Measurements from ENCODE around the gene CORO7. TPM values are rescaled to one million over a fixed set of nuclear protein-coding genes. Genes with fewer than 3 reads are reported as not detected.

Gene CORO7
- total and polyA plus RNA-seq, 9 of the 15 experiments (the other 6 are each of a cell fraction or from before 2014, with no cell fraction given), result 0.45 to 77.2 (median 18.7) TPM

DNA sequence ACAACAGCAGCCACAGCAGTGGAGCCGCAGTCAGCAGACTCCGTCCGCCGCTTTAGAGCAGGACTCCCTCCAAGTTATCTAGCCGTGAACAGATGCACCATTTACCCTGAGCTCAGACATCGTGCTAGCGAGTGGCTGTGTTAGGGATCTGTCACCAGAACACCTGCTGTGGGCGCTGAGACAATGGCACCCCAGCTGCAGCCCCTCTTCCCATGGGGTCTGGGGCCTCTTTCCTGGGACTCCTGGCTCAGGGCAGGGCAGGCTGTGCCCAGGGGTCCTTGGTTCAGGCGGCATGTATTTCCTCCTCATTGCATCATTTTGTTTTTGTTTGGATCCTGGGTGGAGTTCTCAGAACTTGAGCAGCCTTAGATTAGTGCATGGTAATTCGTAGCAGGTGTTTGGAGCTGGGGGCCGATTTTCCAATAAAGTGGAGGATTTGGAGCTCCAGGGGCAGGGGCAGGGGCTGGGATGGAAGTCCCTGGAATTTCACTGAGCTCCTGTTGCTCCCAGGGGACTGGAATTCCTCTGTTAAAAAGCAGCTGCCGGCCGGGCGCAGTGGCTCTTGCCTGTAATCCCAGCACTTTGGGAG lies 34.6 kb upstream of the CORO7 start (continued):
- TF ChIP-seq, protein P1, sequence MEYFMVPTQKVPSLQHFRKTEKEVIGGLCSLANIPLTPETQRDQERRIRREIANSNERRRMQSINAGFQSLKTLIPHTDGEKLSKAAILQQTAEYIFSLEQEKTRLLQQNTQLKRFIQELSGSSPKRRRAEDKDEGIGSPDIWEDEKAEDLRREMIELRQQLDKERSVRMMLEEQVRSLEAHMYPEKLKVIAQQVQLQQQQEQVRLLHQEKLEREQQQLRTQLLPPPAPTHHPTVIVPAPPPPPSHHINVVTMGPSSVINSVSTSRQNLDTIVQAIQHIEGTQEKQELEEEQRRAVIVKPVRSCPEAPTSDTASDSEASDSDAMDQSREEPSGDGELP (CRISPR knock-in tag; IDR thresholded peaks at IDR 0.05; ENCODE audit: borderline replicate concordance), result no peak; the same call in 1 of the 2 replicates
- no peak; the same call in 1 of the 2 replicates for TF ChIP-seq KLF13 (tag; IDR thresholded peaks at IDR 0.05; ENCODE audit: borderline replicate concordance, low read depth)
- no peak for TF ChIP-seq SMARCE1 (IDR thresholded peaks at IDR 0.05)
- peak; percentile 77 for TF ChIP-seq JUND (IDR thresholded peaks at IDR 0.05; ENCODE audit: borderline replicate concordance, low read depth, low read length)
- no peak for TF ChIP-seq JUND (tag; IDR thresholded peaks at IDR 0.05; ENCODE audit: borderline replicate concordance, low read depth, low read length)
- TF ChIP-seq ZNF224 (CRISPR knock-in tag; IDR thresholded peaks at IDR 0.05), result no peak
- no peak for TF ChIP-seq E2F3 (CRISPR knock-in tag; IDR thresholded peaks at IDR 0.05)
- peak; percentile 70 for TF ChIP-seq ZNF766 (CRISPR knock-in tag; conservative IDR thresholded peaks at IDR 0.05)
- TF ChIP-seq L3MBTL2 (IDR thresholded peaks at IDR 0.05), result peak; percentile 43; the same call in 1 of the 2 replicates
- TF ChIP-seq ZNF184 (CRISPR knock-in tag; IDR thresholded peaks at IDR 0.05), result no peak
- no peak for TF ChIP-seq LCOR (CRISPR knock-in tag; IDR thresholded peaks at IDR 0.05)
- TF ChIP-seq FUS (optimal IDR thresholded peaks at IDR 0.05; ENCODE audit: low read depth, low read length), result no peak
- TF ChIP-seq ARID2 (IDR thresholded peaks at IDR 0.05), result no peak
- no peak for TF ChIP-seq FOXP1 (CRISPR knock-in tag; IDR thresholded peaks at IDR 0.05)
- TF ChIP-seq ZNF408 (CRISPR knock-in tag; IDR thresholded peaks at IDR 0.05; ENCODE audit: low read depth), result no peak
- TF ChIP-seq PYGO2 (tag; IDR thresholded peaks at IDR 0.05), result no peak
- TF ChIP-seq, protein P2, sequence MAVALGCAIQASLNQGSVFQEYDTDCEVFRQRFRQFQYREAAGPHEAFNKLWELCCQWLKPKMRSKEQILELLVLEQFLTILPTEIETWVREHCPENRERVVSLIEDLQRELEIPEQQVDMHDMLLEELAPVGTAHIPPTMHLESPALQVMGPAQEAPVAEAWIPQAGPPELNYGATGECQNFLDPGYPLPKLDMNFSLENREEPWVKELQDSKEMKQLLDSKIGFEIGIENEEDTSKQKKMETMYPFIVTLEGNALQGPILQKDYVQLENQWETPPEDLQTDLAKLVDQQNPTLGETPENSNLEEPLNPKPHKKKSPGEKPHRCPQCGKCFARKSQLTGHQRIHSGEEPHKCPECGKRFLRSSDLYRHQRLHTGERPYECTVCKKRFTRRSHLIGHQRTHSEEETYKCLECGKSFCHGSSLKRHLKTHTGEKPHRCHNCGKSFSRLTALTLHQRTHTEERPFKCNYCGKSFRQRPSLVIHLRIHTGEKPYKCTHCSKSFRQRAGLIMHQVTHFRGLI (CRISPR knock-in tag; IDR thresholded peaks at IDR 0.05), result peak; percentile 82; the same call in 1 of the 2 replicates
- TF ChIP-seq, protein P3, sequence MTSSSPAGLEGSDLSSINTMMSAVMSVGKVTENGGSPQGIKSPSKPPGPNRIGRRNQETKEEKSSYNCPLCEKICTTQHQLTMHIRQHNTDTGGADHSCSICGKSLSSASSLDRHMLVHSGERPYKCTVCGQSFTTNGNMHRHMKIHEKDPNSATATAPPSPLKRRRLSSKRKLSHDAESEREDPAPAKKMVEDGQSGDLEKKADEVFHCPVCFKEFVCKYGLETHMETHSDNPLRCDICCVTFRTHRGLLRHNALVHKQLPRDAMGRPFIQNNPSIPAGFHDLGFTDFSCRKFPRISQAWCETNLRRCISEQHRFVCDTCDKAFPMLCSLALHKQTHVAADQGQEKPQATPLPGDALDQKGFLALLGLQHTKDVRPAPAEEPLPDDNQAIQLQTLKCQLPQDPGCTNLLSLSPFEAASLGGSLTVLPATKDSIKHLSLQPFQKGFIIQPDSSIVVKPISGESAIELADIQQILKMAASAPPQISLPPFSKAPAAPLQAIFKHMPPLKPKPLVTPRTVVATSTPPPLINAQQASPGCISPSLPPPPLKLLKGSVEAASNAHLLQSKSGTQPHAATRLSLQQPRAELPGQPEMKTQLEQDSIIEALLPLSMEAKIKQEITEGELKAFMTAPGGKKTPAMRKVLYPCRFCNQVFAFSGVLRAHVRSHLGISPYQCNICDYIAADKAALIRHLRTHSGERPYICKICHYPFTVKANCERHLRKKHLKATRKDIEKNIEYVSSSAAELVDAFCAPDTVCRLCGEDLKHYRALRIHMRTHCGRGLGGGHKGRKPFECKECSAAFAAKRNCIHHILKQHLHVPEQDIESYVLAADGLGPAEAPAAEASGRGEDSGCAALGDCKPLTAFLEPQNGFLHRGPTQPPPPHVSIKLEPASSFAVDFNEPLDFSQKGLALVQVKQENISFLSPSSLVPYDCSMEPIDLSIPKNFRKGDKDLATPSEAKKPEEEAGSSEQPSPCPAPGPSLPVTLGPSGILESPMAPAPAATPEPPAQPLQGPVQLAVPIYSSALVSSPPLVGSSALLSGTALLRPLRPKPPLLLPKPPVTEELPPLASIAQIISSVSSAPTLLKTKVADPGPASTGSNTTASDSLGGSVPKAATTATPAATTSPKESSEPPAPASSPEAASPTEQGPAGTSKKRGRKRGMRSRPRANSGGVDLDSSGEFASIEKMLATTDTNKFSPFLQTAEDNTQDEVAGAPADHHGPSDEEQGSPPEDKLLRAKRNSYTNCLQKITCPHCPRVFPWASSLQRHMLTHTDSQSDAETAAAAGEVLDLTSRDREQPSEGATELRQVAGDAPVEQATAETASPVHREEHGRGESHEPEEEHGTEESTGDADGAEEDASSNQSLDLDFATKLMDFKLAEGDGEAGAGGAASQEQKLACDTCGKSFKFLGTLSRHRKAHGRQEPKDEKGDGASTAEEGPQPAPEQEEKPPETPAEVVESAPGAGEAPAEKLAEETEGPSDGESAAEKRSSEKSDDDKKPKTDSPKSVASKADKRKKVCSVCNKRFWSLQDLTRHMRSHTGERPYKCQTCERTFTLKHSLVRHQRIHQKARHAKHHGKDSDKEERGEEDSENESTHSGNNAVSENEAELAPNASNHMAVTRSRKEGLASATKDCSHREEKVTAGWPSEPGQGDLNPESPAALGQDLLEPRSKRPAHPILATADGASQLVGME (CRISPR knock-in tag; IDR thresholded peaks at IDR 0.05), result peak; percentile 92
- TF ChIP-seq POLR2AphosphoS5 (IDR thresholded peaks at IDR 0.05; ENCODE audit: control insufficient read depth, insufficient read depth, low read depth, low read length), result no peak
- no peak for TF ChIP-seq DDX20 (tag; IDR thresholded peaks at IDR 0.05; ENCODE audit: low read depth)
- no peak for TF ChIP-seq SAP30 (IDR thresholded peaks at IDR 0.05; ENCODE audit: borderline replicate concordance, insufficient read depth, low read depth, low read length, poor library complexity, severe bottlenecking)

All from K562 (cell line).